ENCODE measurements around the gene TCAIM.
A peak's percentile ranks its signal among the peaks of the same experiment; 100 is the strongest.
"Not testable (repeated sequence)": the region's sequence is repeated elsewhere in the genome, so short reads cannot be mapped to it uniquely, and the experiment has no call there.

The TCAIM gene

DNA sequence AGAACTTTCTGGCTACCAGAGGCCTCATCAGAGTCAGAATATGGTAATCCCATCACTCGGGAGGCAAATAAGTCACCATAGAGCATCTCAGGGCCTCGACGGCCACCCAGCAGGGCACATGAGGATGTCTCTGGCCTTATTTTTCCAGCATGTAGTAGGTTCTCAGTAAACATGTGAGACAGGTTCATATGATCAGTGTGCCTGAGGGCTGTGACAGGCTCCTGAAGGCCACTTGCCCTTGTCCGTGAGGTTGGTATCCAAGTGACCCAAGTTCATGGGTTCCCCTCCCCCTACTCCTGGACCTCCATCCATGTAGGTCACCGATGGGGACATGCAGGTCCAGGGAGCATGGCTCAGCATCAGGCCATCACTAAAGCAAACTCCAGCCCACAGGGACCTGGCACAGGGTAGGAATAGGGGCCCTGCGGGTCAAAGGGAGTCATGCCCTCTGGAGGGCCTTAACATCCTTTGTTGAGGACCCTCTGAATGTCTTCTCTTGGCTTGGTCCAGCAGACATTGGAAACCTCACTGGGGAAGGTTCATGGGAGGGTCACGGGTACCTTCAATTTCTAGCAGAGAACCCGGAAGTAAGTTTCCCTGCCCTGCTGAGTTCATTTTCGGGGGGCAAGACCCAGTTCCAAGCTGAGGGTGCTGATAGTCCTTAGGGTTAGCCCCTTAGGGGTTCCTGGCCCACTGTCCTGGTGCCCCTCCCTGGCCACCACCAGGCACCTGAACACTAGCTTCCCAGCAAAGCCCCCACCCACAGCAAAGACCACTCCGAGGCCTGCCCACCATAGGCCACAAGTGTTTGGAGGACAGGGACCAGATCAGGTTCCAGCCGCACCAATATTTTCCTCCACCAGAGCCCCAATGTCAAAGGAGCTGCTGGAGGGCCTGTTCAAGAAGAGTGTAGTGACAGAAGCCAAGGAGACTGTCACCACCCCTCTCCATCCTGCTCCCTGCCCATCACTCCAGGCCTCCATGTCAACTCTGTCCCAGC is 77.8 kb downstream of the TCAIM start:
- DNase-seq: no peak

DNA sequence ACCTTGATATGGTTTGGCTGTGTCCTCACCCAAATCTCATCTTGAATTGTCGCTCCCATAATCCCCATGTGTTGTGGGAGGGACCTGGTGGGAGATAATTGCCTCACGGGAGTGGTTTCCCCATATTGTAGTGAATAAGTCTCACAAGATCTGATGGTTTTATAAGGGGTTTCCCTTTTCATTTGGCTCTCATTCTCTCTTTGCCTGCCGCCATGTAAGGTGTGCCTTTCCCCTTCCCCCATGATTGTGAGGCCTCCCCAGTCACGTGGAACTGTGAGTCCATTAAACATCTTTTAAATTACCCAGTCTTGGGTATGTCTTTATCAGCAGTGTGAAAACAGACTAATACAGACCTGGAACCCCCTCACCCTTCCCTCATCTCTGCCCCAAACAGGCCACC is 79.6 kb downstream of the TCAIM start:
- not testable (repeated sequence) for DNase-seq

DNA sequence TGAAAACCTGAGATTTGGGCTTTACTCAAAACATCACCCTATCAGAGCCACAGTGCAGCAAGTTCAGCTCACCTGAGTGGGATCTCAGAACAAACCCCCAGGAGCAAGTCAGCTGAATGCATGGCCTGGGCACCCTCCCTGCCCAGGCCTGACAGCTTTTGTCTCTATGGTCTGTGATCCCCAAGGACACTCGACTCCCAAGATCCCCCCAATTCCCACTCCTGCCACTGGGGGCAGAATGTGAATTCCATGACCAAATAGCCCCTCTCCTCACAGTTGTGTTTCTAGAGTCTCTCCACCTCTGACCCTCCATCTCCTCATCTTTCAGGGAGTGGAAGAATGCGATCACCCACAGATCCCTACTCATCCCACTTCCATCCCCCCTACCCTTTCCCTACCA is 80.0 kb downstream of the TCAIM start:
- DNase-seq: no peak

DNA sequence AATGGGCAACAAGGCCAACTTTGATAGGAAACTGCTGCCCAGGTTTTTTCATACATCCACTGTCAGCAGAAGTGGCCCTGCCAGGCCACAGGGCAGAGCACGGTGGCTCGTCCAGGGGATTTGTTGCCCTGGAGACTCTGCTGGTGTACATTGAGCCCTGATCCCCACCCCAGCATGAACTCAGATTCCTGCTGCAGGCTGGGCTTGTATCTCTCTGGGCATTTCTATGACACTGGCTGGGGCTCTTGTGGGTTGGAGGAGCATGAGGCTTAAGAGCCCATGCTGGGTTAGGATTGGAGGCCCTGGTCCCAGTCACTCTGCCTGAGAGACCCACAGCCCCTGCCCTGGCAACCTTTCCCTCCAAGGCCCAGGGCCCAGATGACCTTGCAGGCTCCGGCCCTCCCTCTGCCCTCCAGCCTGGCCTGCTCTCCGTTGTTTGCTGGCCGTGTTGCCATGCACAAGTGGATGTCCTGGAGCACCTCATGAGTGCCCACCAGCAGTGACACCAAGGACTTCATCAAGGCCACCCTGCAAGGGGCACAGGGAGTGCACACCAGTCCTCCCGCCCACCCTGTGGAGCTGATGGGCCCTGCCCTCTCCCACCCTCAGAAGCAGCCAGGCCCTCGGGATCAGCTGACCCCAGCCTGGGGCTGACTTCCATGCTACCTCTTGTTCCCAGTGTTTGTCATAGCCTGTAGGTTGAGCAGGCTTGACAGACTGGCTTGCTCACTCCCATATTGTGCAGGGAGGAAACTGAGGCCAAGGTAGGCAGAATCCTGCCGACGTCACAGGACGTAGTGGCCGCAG is 80.8 kb downstream of the TCAIM start:
- no peak for DNase-seq

DNA sequence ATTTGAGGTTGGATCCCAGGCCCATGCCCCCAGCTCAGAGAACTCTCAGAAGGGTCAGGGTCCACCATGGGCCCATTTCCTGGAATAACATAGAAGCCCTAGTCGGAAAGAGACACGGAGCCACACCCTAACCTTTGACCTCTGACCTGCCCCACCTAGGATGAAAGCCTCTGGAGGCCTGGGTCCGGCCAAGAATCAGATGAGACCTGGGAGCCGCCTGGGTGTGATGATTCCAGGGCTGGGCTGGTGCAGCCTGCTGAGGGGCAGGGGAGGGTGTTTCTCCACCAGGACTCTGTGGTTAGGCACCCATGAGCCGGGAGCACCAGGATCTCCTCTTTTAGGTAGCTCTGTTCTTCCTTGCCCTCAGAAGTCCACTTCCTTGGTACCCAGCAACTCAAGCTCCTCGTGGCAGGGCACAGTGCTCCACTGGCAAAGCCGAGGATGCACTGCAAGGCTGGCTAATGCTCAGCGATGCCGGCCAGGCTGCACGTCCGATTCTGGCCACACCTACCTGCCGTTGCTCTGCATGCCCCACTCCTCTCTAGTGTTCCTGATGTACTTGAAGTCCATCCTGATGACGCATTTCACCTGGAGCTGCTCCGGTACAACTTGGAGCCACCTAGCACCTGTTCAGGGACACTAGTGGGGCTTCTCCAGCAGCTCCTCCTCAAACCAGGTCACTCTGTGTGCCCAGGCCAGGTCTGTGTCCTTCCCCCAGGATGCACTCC is 81.5 kb downstream of the TCAIM start:
- DNase-seq: no peak

DNA sequence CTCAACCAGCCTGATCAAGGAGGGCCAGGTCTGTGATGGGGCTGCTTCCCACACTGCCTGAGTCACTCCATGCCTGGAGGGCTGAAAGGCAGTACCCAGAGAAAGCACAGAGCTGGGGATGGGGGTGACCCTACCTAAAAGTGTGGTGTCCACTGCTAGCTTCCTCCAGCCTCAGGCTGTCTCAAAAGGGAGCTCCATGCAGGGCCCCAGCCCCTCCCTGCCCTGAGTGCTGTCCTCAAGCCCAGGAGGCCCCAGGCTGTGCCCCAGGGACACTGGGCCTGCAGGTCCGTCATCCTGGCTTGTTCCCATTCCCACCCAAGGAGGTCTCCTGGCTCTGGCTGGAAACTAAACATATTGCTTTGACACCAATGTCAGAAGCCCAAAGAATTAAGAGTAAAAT is 82.1 kb downstream of the TCAIM start:
- DNase-seq: no peak

DNA sequence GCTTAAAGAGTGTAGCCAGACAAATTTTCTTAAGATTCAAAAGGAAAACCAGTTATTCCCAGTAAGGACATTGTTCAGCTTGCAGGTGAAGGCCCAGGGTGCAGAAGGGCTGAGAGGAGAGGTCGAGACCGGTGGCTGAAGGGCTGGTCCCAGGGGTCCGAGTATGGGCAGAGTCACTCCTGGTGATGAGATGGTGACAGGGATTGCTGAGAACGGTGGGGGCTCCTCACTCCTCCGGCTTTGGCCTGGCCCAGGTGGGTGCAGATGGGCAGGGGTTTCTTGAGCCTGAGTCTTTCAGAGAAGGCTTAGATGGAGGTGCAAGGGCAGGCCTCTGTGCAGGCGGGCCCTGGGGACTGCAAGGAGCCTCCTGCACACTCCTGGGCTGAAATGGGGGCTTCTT is 82.7 kb downstream of the TCAIM start:
- no peak for DNase-seq

DNA sequence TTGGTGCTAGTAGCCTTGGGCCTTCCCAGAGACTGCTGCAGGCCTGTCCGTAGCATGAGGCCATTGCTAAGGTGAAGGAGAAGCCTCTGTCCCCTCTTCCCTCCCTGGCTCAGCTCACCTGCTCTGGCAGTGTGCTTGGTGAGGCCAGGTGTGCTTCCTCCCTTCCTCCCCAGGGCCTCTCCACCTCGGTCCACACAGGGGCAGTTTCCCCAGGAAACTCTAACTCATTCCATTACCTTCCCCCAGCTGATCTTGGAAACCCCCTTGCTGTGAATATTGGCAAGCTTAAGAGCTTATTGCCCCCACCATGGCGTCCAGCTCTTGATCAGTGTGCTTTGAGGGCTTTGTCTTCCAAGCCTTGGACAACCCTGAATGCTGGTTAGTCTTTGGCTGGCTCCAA is 86.2 kb downstream of the TCAIM start:
- DNase-seq: no peak

DNA sequence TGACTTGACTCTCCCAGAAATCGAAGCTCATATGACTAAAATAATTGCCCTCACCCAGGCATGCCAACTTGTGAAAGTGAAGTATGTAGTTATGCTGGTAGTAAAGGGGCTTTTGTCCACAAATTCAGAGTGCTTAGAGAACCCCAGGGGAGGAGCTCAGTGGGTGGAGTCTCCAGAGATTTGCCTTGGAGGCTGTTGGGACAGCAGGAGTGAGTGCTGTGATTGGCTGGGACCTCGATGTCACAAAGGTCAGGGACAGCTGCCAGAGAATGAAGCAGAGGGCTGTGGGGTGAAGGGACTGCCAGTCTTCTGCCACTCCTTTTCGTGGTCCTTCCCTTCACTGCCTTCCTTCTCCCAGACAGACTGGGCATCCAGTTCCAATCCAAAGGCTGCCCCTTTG is 89.1 kb downstream of the TCAIM start:
- no peak for DNase-seq

DNA sequence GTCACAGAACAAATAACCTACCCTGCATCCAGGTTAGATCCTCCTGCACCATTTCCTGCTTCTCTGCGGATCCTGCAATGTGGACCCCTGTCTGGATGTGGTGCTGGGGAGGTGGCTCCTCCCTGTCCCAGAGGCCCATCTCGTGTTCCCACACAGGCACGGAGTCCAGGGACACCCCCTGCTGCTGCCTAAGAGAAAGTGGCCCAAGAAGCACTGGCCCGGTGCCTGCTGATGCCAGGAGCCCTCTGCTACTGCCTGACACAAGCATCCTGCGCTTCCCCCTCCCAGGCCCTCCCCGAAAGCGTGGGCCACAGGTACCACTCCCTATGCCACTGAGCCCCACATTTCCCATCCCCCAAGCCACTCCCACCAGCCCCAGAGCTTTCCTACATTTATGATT is 90.3 kb downstream of the TCAIM start:
- DNase-seq: no peak

DNA sequence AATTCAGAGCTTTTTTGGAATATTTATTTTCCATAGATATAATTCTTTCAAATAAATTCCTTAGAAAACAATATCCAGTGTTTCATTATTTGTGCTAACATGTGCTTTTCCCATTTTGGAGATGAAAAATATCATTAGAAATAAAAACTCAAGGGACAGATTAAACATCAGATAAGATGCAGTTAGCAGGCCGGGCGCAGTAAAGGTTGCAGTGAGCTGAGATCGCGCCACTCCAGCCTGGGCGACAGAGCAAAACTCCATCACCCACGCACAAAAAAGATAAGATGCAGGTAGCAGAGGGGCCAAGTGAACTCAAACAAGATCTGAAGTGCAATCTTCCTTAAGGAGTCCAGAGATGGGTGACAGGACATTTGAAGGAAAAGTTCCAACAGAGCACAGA is 90.9 kb downstream of the TCAIM start:
- DNase-seq: no peak

DNA sequence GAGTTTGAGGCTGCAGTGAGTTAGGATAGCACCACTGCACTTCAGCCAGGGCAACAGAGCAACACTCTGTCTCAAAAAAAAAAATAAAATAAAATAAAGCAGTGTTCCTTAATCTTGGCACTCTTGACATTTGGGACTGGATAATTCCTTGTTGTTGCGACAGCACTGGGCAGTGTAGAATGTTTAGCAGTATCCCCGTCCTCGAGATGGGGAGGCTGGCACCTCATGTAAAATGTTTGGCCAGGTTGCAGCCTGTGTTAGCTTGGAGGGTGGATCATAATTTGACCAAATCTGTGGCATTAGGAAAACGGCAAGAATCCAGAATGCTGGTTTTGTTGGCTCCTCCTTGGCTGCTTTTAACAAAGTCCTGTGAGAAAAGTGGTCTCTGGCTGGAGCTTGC is 91.9 kb downstream of the TCAIM start:
- DNase-seq: no peak

DNA sequence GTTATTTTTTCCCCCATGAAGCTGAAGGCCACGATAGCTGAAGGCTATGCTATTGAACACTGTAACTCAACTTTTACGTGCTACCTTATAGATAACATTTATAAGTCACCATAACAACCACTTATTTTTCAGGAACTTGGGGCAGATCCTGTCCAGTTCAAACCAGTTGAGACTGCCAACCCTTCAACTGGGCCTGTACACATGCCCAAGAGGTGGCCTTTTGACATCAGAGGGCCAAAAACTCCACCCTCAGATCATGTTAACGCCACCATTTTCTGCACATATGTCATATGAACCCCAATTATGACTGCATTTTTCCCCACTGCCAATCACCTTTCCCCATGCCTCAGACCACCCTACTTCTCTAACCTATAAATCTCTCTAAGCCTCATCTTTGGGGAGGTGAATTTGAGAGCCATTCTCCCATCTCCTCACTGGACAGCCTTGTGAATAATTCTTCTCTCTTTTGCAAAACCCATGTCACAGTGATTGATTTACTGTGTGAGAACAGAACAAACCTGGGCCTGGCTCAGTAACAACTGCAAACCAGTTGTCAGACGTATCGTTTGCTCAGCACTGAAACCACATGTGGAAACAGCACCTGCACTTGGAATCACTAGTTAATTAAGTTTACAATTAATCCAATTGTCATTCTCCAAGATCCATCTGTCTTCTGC is 96.4 kb downstream of the TCAIM start:
- no peak for DNase-seq

DNA sequence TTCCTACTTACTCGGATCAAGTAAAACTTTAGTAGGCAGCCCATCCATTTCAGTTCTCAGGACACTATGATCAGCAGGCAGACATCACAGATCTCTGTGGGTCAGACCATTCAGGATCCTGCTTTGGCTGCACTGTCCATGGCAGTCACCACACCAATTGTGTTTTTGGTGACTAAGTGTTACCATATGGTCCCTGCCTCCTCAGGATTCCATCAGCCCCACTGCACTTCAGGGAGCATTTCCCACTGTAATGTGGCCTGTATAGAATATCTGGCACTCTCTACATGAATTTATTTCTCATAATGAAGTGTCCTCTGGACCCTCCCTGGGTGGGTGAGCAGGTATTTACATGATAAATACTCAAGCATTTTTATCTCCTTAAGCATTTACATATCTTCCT is 97.6 kb downstream of the TCAIM start:
- DNase-seq: no peak

DNA sequence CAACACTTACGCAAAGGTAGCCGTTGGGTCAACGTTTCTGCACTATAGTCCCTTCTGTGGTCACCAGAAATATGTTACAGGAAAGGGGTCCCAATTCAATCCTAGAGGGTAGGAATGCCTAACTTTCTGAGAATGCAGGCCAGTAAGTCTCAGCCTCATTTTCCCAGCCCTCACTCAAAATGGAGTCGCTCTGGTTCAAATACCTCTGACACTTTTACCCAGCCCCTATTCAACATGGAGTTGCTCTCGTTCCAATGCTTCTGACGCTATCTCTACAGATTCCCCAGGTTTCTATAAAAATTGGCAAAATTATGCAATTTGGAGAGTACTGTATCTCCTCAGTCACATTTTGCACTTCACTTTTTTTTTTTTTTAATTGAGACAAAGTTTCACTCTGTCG is 99.2 kb downstream of the TCAIM start:
- DNase-seq: no peak

DNA sequence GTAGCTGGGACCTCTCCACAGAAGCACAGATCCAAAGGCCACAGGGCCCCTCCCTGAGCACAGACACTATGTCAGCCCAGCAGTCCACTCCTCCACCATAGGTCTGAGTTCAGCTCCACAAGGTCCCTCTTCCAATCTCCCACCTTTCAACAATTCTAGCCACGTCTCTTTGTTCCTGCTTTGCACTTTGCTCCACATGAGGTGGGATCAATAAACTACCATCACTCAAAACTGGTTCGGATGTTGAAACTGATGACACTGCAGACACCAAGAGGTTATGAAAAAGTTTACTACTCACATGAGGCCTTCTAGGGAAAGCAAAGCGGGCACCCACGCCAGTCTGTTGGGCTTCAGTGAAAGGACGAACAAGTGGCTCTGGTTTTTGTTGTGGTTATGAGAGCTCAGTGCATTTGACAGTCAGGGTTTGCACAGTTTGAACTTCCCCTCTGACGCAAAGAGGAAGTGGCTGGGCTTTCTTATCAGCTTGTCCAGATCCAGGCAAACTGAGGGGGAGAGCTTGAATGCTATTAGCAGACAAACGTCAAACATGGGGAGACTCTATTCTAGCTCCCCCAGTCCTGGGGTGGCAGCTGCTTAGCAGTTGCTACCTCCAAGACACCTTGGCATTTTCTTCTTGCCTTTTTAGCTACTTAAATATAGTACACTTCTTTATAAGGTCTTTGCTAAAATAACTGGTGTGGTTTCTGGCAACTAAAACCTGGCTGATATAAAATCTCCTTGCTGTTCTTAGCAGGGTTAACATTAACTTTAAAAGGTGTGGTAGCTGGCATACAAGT is 101.1 kb downstream of the TCAIM start:
- peak; percentile 53 for DNase-seq

DNA sequence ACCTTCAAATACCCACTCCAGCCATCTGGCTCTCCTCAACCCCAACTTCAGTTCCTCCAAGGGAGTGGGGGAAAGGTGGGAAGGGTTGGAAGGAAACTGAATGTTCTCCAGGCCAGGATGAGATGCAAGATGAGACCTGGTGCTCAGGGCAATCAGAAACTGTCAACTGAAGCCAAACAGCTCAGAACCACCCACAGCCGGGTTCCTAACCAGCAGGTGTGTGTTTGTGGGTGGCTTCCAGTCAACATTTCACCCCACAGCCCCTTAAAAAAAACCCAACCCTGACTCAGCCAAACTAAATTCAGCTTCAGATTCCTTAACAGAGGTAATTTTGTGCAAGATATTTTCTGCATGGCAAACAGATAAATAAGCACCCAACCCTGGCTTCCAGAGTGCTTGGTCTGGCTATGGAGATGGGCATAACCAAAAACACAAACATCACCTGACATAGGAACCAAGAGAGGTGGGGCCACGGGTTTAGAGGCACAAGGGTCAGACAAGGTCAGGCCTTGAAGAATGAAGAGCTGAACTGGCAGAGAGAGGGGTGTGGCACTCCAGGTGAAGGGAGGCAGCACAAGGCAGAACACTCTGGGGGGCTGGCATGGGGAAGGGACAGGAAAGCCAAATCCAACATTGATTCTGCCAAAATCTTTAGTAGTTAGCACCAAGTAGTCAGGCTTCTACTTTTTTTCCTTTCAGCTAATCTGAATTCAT is 104.2 kb downstream of the TCAIM start:
- no peak for DNase-seq

DNA sequence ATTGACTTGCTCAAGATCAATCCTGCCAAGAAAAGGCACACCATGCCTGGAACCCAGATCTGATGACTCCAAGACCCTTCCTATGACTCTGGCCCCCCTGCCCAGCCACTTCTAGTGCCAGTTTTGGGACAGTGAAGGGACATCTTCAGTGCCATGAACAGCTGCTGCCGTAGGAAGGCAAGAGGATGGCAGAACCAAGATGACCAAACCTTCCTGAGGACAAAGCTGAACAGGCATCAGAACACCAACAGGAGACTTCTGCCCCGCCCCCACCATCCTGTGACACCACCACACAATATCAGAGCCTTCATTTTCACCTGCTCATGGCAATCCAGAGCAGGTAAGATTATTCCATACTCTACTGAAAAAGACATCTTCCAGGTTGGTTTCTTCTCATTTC is 105.9 kb downstream of the TCAIM start:
- no peak for DNase-seq

DNA sequence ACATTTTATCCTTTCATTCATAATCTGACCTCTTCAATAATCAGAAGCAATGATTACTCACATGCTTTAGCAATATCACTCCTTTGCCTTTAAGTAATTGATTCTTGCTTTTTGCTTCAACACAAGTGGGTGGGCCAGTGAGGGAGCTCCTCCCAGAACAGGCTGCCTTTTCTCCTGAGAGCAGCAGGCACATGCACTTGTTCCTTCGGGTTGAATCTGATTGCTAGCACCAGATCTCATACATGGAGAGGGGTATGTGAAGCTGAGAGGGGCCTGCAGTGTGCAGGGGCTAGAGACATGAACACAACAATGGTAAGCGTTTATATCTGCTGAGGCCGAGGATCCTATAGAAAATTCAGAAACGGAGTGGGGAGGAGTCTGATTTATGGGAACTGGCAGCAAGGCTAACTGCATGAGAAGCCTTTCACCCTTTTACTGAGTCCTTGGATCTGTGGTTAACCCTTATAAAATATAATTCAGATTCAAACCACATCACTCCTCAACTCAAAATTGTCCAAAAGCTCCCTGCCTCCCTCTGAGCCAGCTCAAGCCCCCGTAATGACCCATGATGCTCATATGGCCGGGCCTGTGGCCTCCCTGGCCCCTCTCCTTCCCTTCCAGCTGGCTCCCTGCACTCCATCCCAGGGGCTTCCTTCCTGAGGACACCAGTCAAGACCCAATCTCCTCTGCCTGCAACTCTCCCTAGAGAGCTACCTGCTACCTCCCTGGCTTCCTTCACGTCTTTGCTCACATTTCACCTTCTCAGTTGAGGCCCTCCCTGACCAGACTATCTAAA is 106.5 kb downstream of the TCAIM start:
- DNase-seq: no peak

DNA sequence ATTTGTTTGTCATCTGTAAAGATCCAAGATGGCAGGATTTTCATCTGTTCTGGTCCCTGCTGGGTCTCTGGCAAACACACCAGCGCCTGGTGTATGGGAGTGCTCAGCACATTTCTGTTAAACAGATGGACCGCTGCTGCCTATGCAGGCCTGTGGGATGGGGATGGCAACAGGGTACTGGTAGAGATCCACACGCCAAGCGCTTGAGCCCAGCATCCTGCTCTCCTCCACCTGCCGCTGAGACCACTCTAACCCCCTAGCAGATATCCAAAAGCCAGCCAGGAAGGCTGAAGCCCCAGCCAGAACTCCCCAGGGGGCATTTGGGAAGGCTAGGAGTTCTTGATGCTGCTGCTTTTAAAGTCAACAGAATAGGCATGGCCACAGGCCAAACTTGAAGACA is 107.2 kb downstream of the TCAIM start:
- DNase-seq: no peak
